ENCODE results near the gene CAVIN1.
"Not testable (repeated sequence)": the region's sequence is repeated elsewhere in the genome, so short reads cannot be mapped to it uniquely, and the experiment has no call there.

CAVIN1 gene

DNA sequence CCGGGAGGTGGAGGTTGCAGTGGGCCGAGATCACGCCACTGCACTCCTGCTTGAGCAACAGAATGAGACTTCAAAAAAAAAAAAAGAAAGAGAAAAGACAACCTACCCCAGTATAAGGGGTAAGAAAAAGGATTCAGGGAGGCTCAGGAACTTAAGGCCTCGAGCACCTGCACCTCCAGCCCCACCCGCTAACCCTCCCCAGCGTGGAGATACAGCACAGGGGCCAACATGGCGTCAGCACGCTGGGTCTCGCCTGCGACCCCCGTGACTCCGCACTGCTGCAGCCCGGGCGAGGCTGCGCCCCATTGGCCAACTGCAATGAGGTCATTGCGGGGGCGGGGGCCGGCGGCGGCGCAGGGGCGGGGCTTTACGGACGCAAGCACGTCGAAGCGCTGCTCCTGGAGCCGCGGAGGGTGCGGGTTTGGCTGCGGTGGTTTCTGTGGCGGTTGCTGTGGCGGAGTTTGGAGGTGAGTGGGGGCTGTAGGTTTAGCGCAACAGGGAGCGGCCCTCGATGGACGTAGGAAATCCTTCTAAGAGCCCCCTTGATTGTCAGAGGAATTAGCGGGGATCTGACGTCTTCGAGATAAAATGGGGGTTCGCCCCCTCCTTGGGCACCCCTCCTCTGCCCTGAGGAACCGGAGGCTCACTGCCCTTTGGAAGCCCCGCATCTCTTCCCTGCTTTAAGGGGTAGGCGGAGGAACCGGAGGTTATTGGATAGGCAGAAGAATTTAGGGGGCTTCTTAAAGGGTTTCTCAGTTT is 35.6 kb upstream of the CAVIN1 start, which contains the start of gene ATP6V0A1:
Gene ATP6V0A1, plus strand, starts transcription at position 382 of the 759 bp plus-strand sequence. CDS start 2,017 bp downstream, outside the sequence.
- H4K20me1 ChIP-seq (ENCODE audit: low read depth, low read length), result no peaks in the 10 kb centered on the region
- no peaks in the 10 kb centered on the region for H3K36me3 ChIP-seq (ENCODE audit: low read length)
- no peaks in the 10 kb centered on the region for H3K9me2 ChIP-seq (replicated peaks; ENCODE audit: insufficient read depth, low read length)
- TF ChIP-seq EZH2phosphoT487 (conservative IDR thresholded peaks at IDR 0.05; ENCODE audit: low read length) (no peak), CTCF (IDR thresholded peaks at IDR 0.05; ENCODE audit: insufficient read depth, low read length, poor library complexity, severe bottlenecking) (no peak)
- peak within 1 kb of the TSS; percentile 85 for H3K4me3 ChIP-seq (ENCODE audit: insufficient read depth, low read length, poor library complexity, severe bottlenecking)
- no peaks in the 10 kb centered on the region for H3K27me3 ChIP-seq (ENCODE audit: low read length)
- H3F3A ChIP-seq (ENCODE audit: insufficient read depth), result peaks cover 29% of the 10 kb centered on the region
- H3K9me3 ChIP-seq (ENCODE audit: insufficient read depth, low read length), result no peaks in the 10 kb centered on the region
- peaks cover 21% of the 10 kb centered on the region for H3K79me2 ChIP-seq (ENCODE audit: insufficient read depth, low read length)
- peak within 1 kb of the TSS; percentile 78 for H2AFZ ChIP-seq (ENCODE audit: low read depth, low read length, severe bottlenecking)
- H3K9ac ChIP-seq (ENCODE audit: low read length), result peak within 1 kb of the TSS; percentile 85
- peak within 1 kb of the TSS; percentile 82 for H3K27ac ChIP-seq (ENCODE audit: low read depth, low read length)
- H3K4me2 ChIP-seq (ENCODE audit: low read depth, low read length, poor library complexity, severe bottlenecking), result peak within 1 kb of the TSS; percentile 93

DNA sequence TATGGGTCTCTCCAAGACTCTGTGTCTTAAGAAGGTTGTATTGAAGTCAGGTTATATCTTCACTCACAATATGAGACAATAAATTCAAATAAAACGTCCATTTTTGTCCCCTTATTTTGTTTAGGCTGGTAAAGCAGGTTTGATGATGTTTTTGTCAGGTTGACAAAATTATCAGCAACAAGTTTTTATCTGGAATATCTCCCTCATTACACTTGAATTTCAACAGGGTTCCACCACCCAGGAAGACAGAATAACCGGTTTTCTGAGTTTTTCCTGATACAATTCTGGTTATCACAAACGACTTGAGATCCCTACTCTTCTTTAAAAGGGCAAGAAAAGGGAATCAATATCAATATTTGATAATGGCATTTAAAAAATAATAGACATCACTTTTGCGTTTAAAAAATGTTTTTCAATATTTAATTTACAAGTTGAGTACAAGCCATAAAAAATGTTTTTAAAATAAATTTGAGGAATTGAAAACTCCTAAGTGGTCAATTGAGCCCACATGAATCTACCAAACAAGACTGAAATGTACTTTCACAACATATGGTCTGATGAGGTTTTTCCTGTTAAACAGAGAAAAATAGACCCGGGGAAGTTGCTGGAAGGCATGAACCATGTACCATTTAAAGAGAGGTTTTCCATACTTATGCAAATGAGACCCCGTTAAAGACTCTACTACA is 34.2 kb upstream of the CAVIN1 start:
- Histone ChIP-seq H3K9me3 (ENCODE audit: insufficient read depth, low read length) (no peaks in the 10 kb centered on the region), H3K9me2 (replicated peaks; ENCODE audit: insufficient read depth, low read length) (no peaks in the 10 kb centered on the region), H3K36me3 (ENCODE audit: low read length) (no peaks in the 10 kb centered on the region), H3K27me3 (ENCODE audit: low read length) (no peaks in the 10 kb centered on the region), H3K4me3 (ENCODE audit: insufficient read depth, low read length, poor library complexity, severe bottlenecking) (peak overlapping the region; percentile 5), H3F3A (ENCODE audit: insufficient read depth) (peaks cover 29% of the 10 kb centered on the region), H3K4me2 (ENCODE audit: low read depth, low read length, poor library complexity, severe bottlenecking) (peak overlapping the region; percentile 93), H3K79me2 (ENCODE audit: insufficient read depth, low read length) (peaks cover 21% of the 10 kb centered on the region), H3K9ac (ENCODE audit: low read length) (0 out of 2 replicates have a peak overlapping the region, but pooled peaks have one; percentile 7), H4K20me1 (ENCODE audit: low read depth, low read length) (no peaks in the 10 kb centered on the region), H3K27ac (ENCODE audit: low read depth, low read length) (peak overlapping the region; percentile 45), H2AFZ (ENCODE audit: low read depth, low read length, severe bottlenecking) (no peak overlapping the region)
- no peak for TF ChIP-seq CTCF (IDR thresholded peaks at IDR 0.05; ENCODE audit: insufficient read depth, low read length, poor library complexity, severe bottlenecking)
- TF ChIP-seq EZH2phosphoT487 (conservative IDR thresholded peaks at IDR 0.05; ENCODE audit: low read length), result no peak

- Histone ChIP-seq H3F3A (ENCODE audit: insufficient read depth) (peaks cover 29% of the 10 kb centered on the region), H3K27me3 (ENCODE audit: low read length) (no peaks in the 10 kb centered on the region), H3K9me2 (replicated peaks; ENCODE audit: insufficient read depth, low read length) (no peaks in the 10 kb centered on the region), H3K9me3 (ENCODE audit: insufficient read depth, low read length) (no peaks in the 10 kb centered on the region), H3K79me2 (ENCODE audit: insufficient read depth, low read length) (peaks cover 21% of the 10 kb centered on the region), H3K36me3 (ENCODE audit: low read length) (no peaks in the 10 kb centered on the region), H3K4me2 (ENCODE audit: low read depth, low read length, poor library complexity, severe bottlenecking) (peak overlapping the region; percentile 93), H3K4me3 (ENCODE audit: insufficient read depth, low read length, poor library complexity, severe bottlenecking) (peak overlapping the region; percentile 5), H3K27ac (ENCODE audit: low read depth, low read length) (peak overlapping the region; percentile 45), H2AFZ (ENCODE audit: low read depth, low read length, severe bottlenecking) (no peak overlapping the region), H3K9ac (ENCODE audit: low read length) (0 out of 2 replicates have a peak overlapping the region, but pooled peaks have one; percentile 7), H4K20me1 (ENCODE audit: low read depth, low read length) (no peaks in the 10 kb centered on the region)
- no peak for TF ChIP-seq CTCF (IDR thresholded peaks at IDR 0.05; ENCODE audit: insufficient read depth, low read length, poor library complexity, severe bottlenecking)
- no peak for TF ChIP-seq EZH2phosphoT487 (conservative IDR thresholded peaks at IDR 0.05; ENCODE audit: low read length)
These were observed 33.4 kb upstream of the CAVIN1 start for GRCh38 chr17:42456223-42457106.

DNA sequence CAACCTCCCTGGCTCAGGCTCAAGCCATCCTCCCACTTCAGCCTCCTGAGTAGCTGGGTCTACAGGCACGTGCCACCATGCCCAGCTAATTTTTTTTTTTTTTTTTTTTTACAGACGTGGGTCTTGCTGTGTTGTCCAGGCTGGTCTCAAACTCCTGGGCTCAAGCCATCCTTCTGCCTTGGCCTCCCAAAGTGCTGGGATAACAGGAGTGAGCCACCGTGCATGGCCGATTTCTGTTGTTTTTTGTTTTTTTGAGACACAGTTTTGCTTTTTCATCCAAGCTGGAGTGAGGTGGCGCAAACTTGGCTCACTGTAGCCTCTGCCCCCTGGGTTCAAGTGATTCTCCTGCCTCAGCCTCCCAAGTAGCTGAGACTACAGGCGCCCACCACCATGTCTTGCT is 31.9 kb upstream of the CAVIN1 start:
- H3K4me3 ChIP-seq (ENCODE audit: insufficient read depth, low read length, poor library complexity, severe bottlenecking); H3K36me3 ChIP-seq (ENCODE audit: low read length); H3K9me3 ChIP-seq (ENCODE audit: insufficient read depth, low read length); H3K79me2 ChIP-seq (ENCODE audit: insufficient read depth, low read length); H2AFZ ChIP-seq (ENCODE audit: low read depth, low read length, severe bottlenecking); H3K9ac ChIP-seq (ENCODE audit: low read length); H3K27me3 ChIP-seq (ENCODE audit: low read length); H3K27ac ChIP-seq (ENCODE audit: low read depth, low read length); H4K20me1 ChIP-seq (ENCODE audit: low read depth, low read length); H3K4me2 ChIP-seq (ENCODE audit: low read depth, low read length, poor library complexity, severe bottlenecking); H3K9me2 ChIP-seq (replicated peaks; ENCODE audit: insufficient read depth, low read length): not testable (repeated sequence)
- peaks cover 23% of the 10 kb centered on the region for H3F3A ChIP-seq (ENCODE audit: insufficient read depth)

Data from SU-DHL-6 (cell line).